ENCODE results near the gene FNDC5. TPM values are rescaled to one million over a fixed set of nuclear protein-coding genes. Genes with fewer than 3 reads are reported as not detected.

The FNDC5 gene
- total RNA-seq, 2 experiments from 2014 or later: not detected

DNA sequence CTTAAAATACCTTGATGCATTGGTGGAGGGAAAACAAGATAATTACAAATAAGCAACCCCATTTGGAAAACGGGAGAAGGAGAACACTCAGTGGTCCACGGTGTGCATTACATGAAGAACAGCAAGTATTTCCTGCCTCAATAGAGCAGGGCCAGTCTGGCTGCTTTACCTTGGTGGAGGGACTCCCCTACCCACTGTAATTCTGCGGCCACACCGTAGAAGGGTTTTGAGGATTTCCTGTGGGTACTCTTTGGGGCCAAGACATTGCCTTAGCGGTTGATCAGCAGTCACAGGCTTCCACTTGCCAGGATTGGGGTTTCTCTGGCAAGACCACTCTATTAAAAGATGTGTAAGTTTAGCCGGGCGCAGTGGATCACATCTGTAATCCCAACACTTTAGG, 46.8 kb upstream of the FNDC5 start:
- no peak for DNase-seq
- CTCF ChIA-PET: no interaction called here
- H3K27me3 Mint-ChIP-seq: peaks cover 49% of the 10 kb centered on the region

GRCh38 chr1:32915766-32916706, 45.3 kb upstream of the FNDC5 start:
- peaks cover 5% of the 10 kb centered on the region for H3K4me1 ChIP-seq (ENCODE audit: insufficient read depth, low read length)
- ChIA-PET CTCF (no interaction called here), POLR2A (no interaction called here)
- no peak overlapping the region for H3K4me3 Mint-ChIP-seq
- H3K4me3 ChIP-seq (ENCODE audit: low read length): no peak overlapping the region
- peaks cover 36% of the 10 kb centered on the region for H3K27me3 Mint-ChIP-seq
- H3K27ac ChIP-seq (ENCODE audit: low read depth in 1 of 2, low read length in 2 of 2): no peak overlapping the region
- DNase-seq: no peak
- H3K27me3 ChIP-seq (ENCODE audit: control insufficient read depth in 1 of 2, insufficient read depth in 2 of 2, low read length in 2 of 2): peaks cover 15 to 18% of the 10 kb centered on the region in 2 experiments
- H3K9me3 ChIP-seq (ENCODE audit: control insufficient read depth in 1 of 2, insufficient read depth in 1 of 2, low read length in 2 of 2): no peaks in the 10 kb centered on the region
- no peak for ATAC-seq (ENCODE audit: poor library complexity)
- no peaks in the 10 kb centered on the region for H3K36me3 ChIP-seq (ENCODE audit: insufficient read depth, low read length)
- no peaks in the 10 kb centered on the region for H3K9me3 Mint-ChIP-seq
- H3K4me1 Mint-ChIP-seq (ENCODE audit: low read depth): no peaks in the 10 kb centered on the region
- TF ChIP-seq CTCF (IDR thresholded peaks at IDR 0.05): no peak
- intact Hi-C loops (cut with DNase I, micrococcal nuclease): no loop called here
- no peaks in the 10 kb centered on the region for H3K36me3 Mint-ChIP-seq (ENCODE audit: low read depth)
- H3K27ac Mint-ChIP-seq: no peak overlapping the region

More for the DNA sequence above, 46.8 kb upstream of the FNDC5 start:
- Mint-ChIP-seq H3K4me1 (ENCODE audit: low read depth) (no peaks in the 10 kb centered on the region), H3K36me3 (ENCODE audit: low read depth) (no peaks in the 10 kb centered on the region), H3K4me3 (no peak overlapping the region), H3K9me3 (no peaks in the 10 kb centered on the region), H3K27ac (no peak overlapping the region)
- Histone ChIP-seq H3K4me1 (ENCODE audit: insufficient read depth, low read length) (peaks cover 5% of the 10 kb centered on the region), H3K27me3 (ENCODE audit: control insufficient read depth in 1 of 2, insufficient read depth in 2 of 2, low read length in 2 of 2) (peaks cover 22 to 25% of the 10 kb centered on the region in 2 experiments), H3K9me3 (ENCODE audit: control insufficient read depth in 1 of 2, insufficient read depth in 1 of 2, low read length in 2 of 2) (no peaks in the 10 kb centered on the region), H3K36me3 (ENCODE audit: insufficient read depth, low read length) (no peaks in the 10 kb centered on the region), H3K4me3 (ENCODE audit: low read length) (no peak overlapping the region), H3K27ac (ENCODE audit: low read depth in 1 of 2, low read length in 2 of 2) (no peak overlapping the region)
- POLR2A ChIA-PET: no interaction called here
- no peak for ATAC-seq (ENCODE audit: poor library complexity)
- no peak for TF ChIP-seq CTCF (IDR thresholded peaks at IDR 0.05)
- intact Hi-C loops (cut with DNase I, micrococcal nuclease): no loop called here

- Mint-ChIP-seq H3K27me3 (peaks cover 10% of the 10 kb centered on the region), H3K9me3 (no peaks in the 10 kb centered on the region), H3K4me3 (no peak overlapping the region), H3K36me3 (ENCODE audit: low read depth) (no peaks in the 10 kb centered on the region), H3K4me1 (ENCODE audit: low read depth) (no peaks in the 10 kb centered on the region), H3K27ac (no peak overlapping the region)
- no peaks in the 10 kb centered on the region for H3K36me3 ChIP-seq (ENCODE audit: insufficient read depth, low read length)
- no peaks in the 10 kb centered on the region for H3K9me3 ChIP-seq (ENCODE audit: control insufficient read depth in 1 of 2, insufficient read depth in 1 of 2, low read length in 2 of 2)
- no peak for TF ChIP-seq CTCF (IDR thresholded peaks at IDR 0.05)
- intact Hi-C loops (cut with DNase I, micrococcal nuclease): no loop called here
- no peak overlapping the region for H3K27ac ChIP-seq (ENCODE audit: low read depth in 1 of 2, low read length in 2 of 2)
- peaks cover 0 to 7% of the 10 kb centered on the region in 2 experiments for H3K27me3 ChIP-seq (ENCODE audit: control insufficient read depth in 1 of 2, insufficient read depth in 2 of 2, low read length in 2 of 2)
- no peak for DNase-seq
- no peak overlapping the region for H3K4me3 ChIP-seq (ENCODE audit: low read length)
- ChIA-PET CTCF (no interaction called here), POLR2A (no interaction called here)
- no peak for ATAC-seq (ENCODE audit: poor library complexity)
- no peaks in the 10 kb centered on the region for H3K4me1 ChIP-seq (ENCODE audit: insufficient read depth, low read length)
Observed at GRCh38 chr1:32910319-32910718, 39.6 kb upstream of the FNDC5 start.

Data from CD4-positive, alpha-beta T cell (primary cell).